Astrocyte (in vitro differentiated cells and primary cell): ENCODE measurements around the gene MATN1.

Experiments used
- EZH2 ChIP-seq: IDR thresholded peaks from 2 replicates; pipeline ENCODE4 v1.6.1; 2012; ENCODE audit warnings: mild to moderate bottlenecking, low read length, inconsistent platforms; ENCODE audit not compliant: insufficient read depth
- TF ChIP-seq, protein P1 (sequence below): IDR thresholded peaks from 2 replicates; pipeline ENCODE4 v1.5.1; 2011; ENCODE audit warnings: low read depth, mild to moderate bottlenecking, inconsistent platforms, low read length, moderate library complexity; ENCODE audit not compliant: insufficient read depth

DNA sequence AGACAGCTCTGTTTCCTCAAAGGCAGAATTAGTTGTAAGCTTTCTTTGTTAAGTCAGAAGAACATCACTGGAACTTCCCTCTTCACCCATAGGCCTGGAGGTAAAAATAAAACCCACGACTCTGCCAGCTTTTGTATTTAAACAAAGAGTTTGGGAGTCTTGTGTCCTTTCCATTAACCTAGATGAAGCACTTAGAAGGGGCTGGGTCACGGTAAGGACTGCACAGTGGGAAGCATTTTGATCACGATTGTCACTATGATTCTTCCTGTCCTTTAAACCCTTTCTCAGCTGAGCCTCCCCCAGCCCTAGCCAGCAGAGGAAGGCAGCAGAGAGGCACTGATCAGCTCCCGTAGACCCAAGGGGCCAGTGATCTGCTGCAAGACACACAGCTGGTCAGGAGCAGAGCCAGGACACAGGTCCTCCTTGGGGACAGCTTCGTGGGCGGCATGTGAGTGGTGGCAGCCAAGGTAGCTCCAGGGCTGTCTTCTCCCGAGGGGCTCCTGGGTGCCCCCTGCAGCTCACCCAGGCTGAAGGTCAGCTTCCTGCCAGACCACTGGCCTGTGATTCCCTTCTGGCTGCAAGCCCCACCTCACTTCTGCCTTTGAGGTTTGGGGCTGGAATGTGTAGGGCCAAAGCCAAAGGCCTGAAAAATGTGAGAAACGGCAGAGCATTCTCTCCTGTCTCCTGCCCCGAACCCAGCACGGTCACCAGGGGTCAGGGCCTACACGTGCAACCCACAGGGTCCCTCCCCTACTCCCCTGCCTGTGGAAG is 38.2 kb upstream of the MATN1 start:
- TF ChIP-seq EZH2, result no peak
- TF ChIP-seq, protein P1, sequence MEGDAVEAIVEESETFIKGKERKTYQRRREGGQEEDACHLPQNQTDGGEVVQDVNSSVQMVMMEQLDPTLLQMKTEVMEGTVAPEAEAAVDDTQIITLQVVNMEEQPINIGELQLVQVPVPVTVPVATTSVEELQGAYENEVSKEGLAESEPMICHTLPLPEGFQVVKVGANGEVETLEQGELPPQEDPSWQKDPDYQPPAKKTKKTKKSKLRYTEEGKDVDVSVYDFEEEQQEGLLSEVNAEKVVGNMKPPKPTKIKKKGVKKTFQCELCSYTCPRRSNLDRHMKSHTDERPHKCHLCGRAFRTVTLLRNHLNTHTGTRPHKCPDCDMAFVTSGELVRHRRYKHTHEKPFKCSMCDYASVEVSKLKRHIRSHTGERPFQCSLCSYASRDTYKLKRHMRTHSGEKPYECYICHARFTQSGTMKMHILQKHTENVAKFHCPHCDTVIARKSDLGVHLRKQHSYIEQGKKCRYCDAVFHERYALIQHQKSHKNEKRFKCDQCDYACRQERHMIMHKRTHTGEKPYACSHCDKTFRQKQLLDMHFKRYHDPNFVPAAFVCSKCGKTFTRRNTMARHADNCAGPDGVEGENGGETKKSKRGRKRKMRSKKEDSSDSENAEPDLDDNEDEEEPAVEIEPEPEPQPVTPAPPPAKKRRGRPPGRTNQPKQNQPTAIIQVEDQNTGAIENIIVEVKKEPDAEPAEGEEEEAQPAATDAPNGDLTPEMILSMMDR, result no peak
